IMR-90 (cell line): ENCODE data around the gene C19orf33. TPM values are rescaled to one million over a fixed set of nuclear protein-coding genes. Genes with fewer than 3 reads are reported as not detected.
A peak's percentile ranks its signal among the peaks of the same experiment; 100 is the strongest.

Experiments used
- ATAC-seq: fragments of 200-7000 bp; cut with Tn5 transposase; 2 replicates; pipeline ENCODE4 v1.9.1; 2020; ENCODE audit warnings: low read depth, mild to moderate bottlenecking, moderate library complexity
- BruUV-seq: library from RNA; stranded (reverse); fragments of 400-500 nt; replicated peaks from 2 replicates; lab custom pipeline; 2021; lab: Mats Ljungman, UMichigan
- CTCF ChIA-PET: fragments of 300-600 bp; formaldehyde crosslinking; extraction: SDS; loops from one replicate; lab custom pipeline; 2021; ENCODE audit warnings: antibody characterized with exemption; lab: Yijun Ruan, JAX
- POLR2A ChIA-PET: fragments of 300-600 bp; sonication (Branson Sonifier 250); formaldehyde crosslinking; loops from one replicate; lab custom pipeline; 2022; ENCODE audit warnings: antibody characterized with exemption; ENCODE audit not compliant: unreplicated experiment; lab: Charles Lee
- DNase-seq: peaks from one replicate; pipeline ENCODE4 v3.0.0; 2013
- H2AFZ ChIP-seq: replicated peaks from 2 replicates; pipeline ENCODE3; 2013; ENCODE audit warnings: low read length, mild to moderate bottlenecking; ENCODE audit not compliant: poor library complexity
- H2AK5ac ChIP-seq: 2 replicates; pipeline ENCODE4 v1.6.1; 2013; ENCODE audit warnings: low read depth, low read length, inconsistent platforms
- H2AK9ac ChIP-seq: replicated peaks from 2 replicates; pipeline ENCODE3; 2013; ENCODE audit warnings: mild to moderate bottlenecking, low read depth, low read length, moderate library complexity; ENCODE audit not compliant: poor library complexity
- H2BK120ac ChIP-seq: 2 replicates; pipeline ENCODE4 v1.6.1; 2013; ENCODE audit warnings: low read depth, low read length, inconsistent platforms
- H2BK15ac ChIP-seq: 3 replicates; pipeline ENCODE4 v1.6.1; 2013; ENCODE audit warnings: low read depth, low read length, inconsistent platforms
- H2BK20ac ChIP-seq: 2 replicates; pipeline ENCODE4 v1.6.1; 2013; ENCODE audit warnings: low read depth, mild to moderate bottlenecking, inconsistent platforms, low read length, moderate library complexity
- H2BK5ac ChIP-seq: 2 replicates; pipeline ENCODE4 v1.6.1; 2013; ENCODE audit warnings: mild to moderate bottlenecking, low read depth, low read length, inconsistent platforms; ENCODE audit not compliant: poor library complexity, severe bottlenecking
- H3K14ac ChIP-seq: replicated peaks from 2 replicates; pipeline ENCODE4 v1.6.1; 2013; ENCODE audit warnings: low read depth, low read length, inconsistent platforms
- H3K18ac ChIP-seq: 2 replicates; pipeline ENCODE4 v1.6.1; 2013; ENCODE audit warnings: low read depth, low read length, control low read depth
- H3K23ac ChIP-seq: 2 replicates; pipeline ENCODE4 v1.6.1; 2013; ENCODE audit warnings: low read depth, low read length, inconsistent platforms
- H3K27ac ChIP-seq: 2 replicates; pipeline ENCODE4 v1.5.1; 2013; ENCODE audit warnings: mild to moderate bottlenecking, control low read depth, low read length; ENCODE audit not compliant: insufficient read depth
- H3K27me3 ChIP-seq: 2 replicates; pipeline ENCODE4 v1.6.1; 2013; ENCODE audit warnings: low read length; ENCODE audit not compliant: control insufficient read depth, insufficient read depth
- H3K36me3 ChIP-seq: 2 replicates; pipeline ENCODE4 v1.6.1; 2013; ENCODE audit warnings: low read length, mixed read lengths; ENCODE audit not compliant: control insufficient read depth, insufficient read depth
- H3K4ac ChIP-seq: 2 replicates; pipeline ENCODE4 v1.6.1; 2013; ENCODE audit warnings: low read depth, low read length, inconsistent platforms
- H3K4me1 ChIP-seq: 2 replicates; pipeline ENCODE4 v1.6.1; 2013; ENCODE audit warnings: low read length, mixed read lengths; ENCODE audit not compliant: control insufficient read depth, insufficient read depth
- H3K4me2 ChIP-seq: 2 replicates; pipeline ENCODE4 v1.6.1; 2013; ENCODE audit warnings: low read depth, mild to moderate bottlenecking, control low read depth, low read length, moderate library complexity
- H3K4me3 ChIP-seq: 2 replicates; pipeline ENCODE4 v1.5.1; 2013; ENCODE audit warnings: low read depth, mild to moderate bottlenecking, control low read depth, low read length, moderate library complexity; ENCODE audit not compliant: insufficient read depth
- H3K56ac ChIP-seq: 2 replicates; pipeline ENCODE4 v1.6.1; 2013; ENCODE audit warnings: low read length, inconsistent platforms; ENCODE audit not compliant: insufficient read depth; ENCODE audit errors: extremely low read depth
- H3K79me1 ChIP-seq, 2 experiments: 2 replicates each; pipeline ENCODE4 v1.6.1; 2013; ENCODE audit warnings: low read length in 2 of 2, inconsistent platforms in 1 of 2, low read depth in 1 of 2
- H3K9ac ChIP-seq: 2 replicates; pipeline ENCODE4 v1.6.1; 2013; ENCODE audit warnings: low read depth, low read length, control low read depth
- H3K9me1 ChIP-seq: 2 replicates; pipeline ENCODE4 v1.6.1; 2013; ENCODE audit warnings: low read length, inconsistent platforms; ENCODE audit not compliant: insufficient read depth
- H3K9me3 ChIP-seq: 2 replicates; pipeline ENCODE4 v1.6.1; 2013; ENCODE audit warnings: low read length; ENCODE audit not compliant: control insufficient read depth, insufficient read depth
- H4K20me1 ChIP-seq: 2 replicates; pipeline ENCODE4 v1.6.1; 2013; ENCODE audit warnings: low read length, inconsistent platforms; ENCODE audit not compliant: insufficient read depth
- H4K5ac ChIP-seq: 2 replicates; pipeline ENCODE4 v1.6.1; 2013; ENCODE audit warnings: mild to moderate bottlenecking, low read depth, low read length, control low read depth
- H4K8ac ChIP-seq, 2 experiments: 2 replicates each; pipeline ENCODE4 v1.6.1; 2013; ENCODE audit warnings: low read depth in 2 of 2, low read length in 2 of 2, control low read depth in 1 of 2, inconsistent platforms in 1 of 2
- H4K91ac ChIP-seq: 2 replicates; pipeline ENCODE4 v1.6.1; 2013; ENCODE audit warnings: low read depth, low read length, inconsistent platforms; ENCODE audit not compliant: insufficient read depth
- BHLHE40 ChIP-seq: fragments of 150-350 bp; IDR thresholded peaks from 2 replicates; pipeline ENCODE4 v1.6.1; 2016; ENCODE audit warnings: mild to moderate bottlenecking, low read depth, low read length
- CEBPB ChIP-seq: IDR thresholded peaks from 2 replicates; pipeline ENCODE4 v1.6.1; 2012; ENCODE audit warnings: low read depth, low read length, improper control_type of control experiment
- CHD1 ChIP-seq: IDR thresholded peaks from 2 replicates; pipeline ENCODE4 v1.6.1; 2012; ENCODE audit warnings: low read depth, low read length, improper control_type of control experiment
- FOS ChIP-seq: fragments of 150-350 bp; IDR thresholded peaks from 2 replicates; pipeline ENCODE4 v1.6.1; 2016; ENCODE audit warnings: low read depth, low read length
- MAFK ChIP-seq: IDR thresholded peaks from 2 replicates; pipeline ENCODE4 v1.6.1; 2012; ENCODE audit warnings: low read depth, low read length, improper control_type of control experiment
- MXI1 ChIP-seq: IDR thresholded peaks from 2 replicates; pipeline ENCODE4 v1.6.1; 2012; ENCODE audit warnings: low read depth, mild to moderate bottlenecking, low read length, moderate library complexity, borderline replicate concordance
- NFE2L2 ChIP-seq: fragments of 150-350 bp; IDR thresholded peaks from 2 replicates; pipeline ENCODE4 v1.6.1; 2016; ENCODE audit warnings: low read depth, mild to moderate bottlenecking, low read length
- POLR2A ChIP-seq: IDR thresholded peaks from 2 replicates; pipeline ENCODE4 v1.6.1; 2012; ENCODE audit warnings: mild to moderate bottlenecking, low read depth, low read length
- RAD21 ChIP-seq: IDR thresholded peaks from 2 replicates; pipeline ENCODE4 v1.6.1; 2012; ENCODE audit warnings: low read length, improper control_type of control experiment
- RCOR1 ChIP-seq: IDR thresholded peaks from 2 replicates; pipeline ENCODE4 v1.6.1; 2012; ENCODE audit warnings: mild to moderate bottlenecking, low read length, improper control_type of control experiment; ENCODE audit not compliant: insufficient replicate concordance
- RFX5 ChIP-seq: IDR thresholded peaks from 2 replicates; pipeline ENCODE4 v1.8.0; 2012; ENCODE audit warnings: low read depth, mild to moderate bottlenecking, low read length, moderate library complexity
- SMC3 ChIP-seq: fragments of 150-350 bp; IDR thresholded peaks from 2 replicates; pipeline ENCODE4 v1.6.1; 2016; ENCODE audit warnings: low read depth, mild to moderate bottlenecking, antibody characterized with exemption, low read length, moderate library complexity
- WGBS, 2 experiments: methylation state at CpG; one replicate each; pipeline versions ENCODE4 v1.1.5 to v1.1.7; 2013; ENCODE audit warnings: missing lambda C conversion rate in 2 of 2; ENCODE audit not compliant: insufficient read length in 1 of 2; ENCODE audit errors: extremely low coverage in 2 of 2; 5-methylcytosine and 5-hydroxymethylcytosine counted together
- dilution Hi-C: fragments of 300-500 bp; cut with HindIII; formaldehyde crosslinking; loops from one replicate; pipeline ENCODE4 v1.14.3; 2018; ENCODE audit warnings: low sequenced_read_pairs; ENCODE audit not compliant: unreplicated experiment
- in situ Hi-C: fragments of 300-500 bp; cut with MboI; formaldehyde crosslinking; loops from 3 replicates; pipeline ENCODE4 v1.14.3; 2019; ENCODE audit warnings: low sequenced_read_pairs, inconsistent platforms, mixed read lengths
- intact Hi-C: fragments of 100-400 bp; cut with micrococcal nuclease; formaldehyde crosslinking; loops from 2 replicates; pipeline ENCODE4 v1.10.0; 2022
- polyA plus RNA-seq, 3 experiments: library from polyadenylated mRNA; depleted of rRNA; stranded (reverse); fragments of >200 nt; gene quantifications; 2 replicates each; pipeline ENCODE4 v1.2.3, GENCODE V29; 2012; ENCODE audit warnings: low replicate concordance in 1 of 3
- total RNA-seq: library from RNA; depleted of rRNA; stranded (reverse); fragments of >200 nt; gene quantifications from 2 replicates; pipeline ENCODE4 v1.2.3, GENCODE V29; 2012
- TF ChIP-seq, protein P1 (sequence below): fragments of 150-350 bp; IDR thresholded peaks from 2 replicates; pipeline ENCODE4 v1.6.1; 2016; ENCODE audit warnings: low read depth, mild to moderate bottlenecking, low read length, moderate library complexity, borderline replicate concordance
- TF ChIP-seq, protein P2 (sequence below): conservative IDR thresholded peaks from 2 replicates; pipeline ENCODE4 v1.5.1; 2012; ENCODE audit warnings: mild to moderate bottlenecking, low read depth, low read length, improper control_type of control experiment

The C19orf33 gene
- total and polyA plus RNA-seq, 2 of the 4 experiments (the other 2 are of a cell fraction) = 0.80 TPM; not detected in 1

DNA sequence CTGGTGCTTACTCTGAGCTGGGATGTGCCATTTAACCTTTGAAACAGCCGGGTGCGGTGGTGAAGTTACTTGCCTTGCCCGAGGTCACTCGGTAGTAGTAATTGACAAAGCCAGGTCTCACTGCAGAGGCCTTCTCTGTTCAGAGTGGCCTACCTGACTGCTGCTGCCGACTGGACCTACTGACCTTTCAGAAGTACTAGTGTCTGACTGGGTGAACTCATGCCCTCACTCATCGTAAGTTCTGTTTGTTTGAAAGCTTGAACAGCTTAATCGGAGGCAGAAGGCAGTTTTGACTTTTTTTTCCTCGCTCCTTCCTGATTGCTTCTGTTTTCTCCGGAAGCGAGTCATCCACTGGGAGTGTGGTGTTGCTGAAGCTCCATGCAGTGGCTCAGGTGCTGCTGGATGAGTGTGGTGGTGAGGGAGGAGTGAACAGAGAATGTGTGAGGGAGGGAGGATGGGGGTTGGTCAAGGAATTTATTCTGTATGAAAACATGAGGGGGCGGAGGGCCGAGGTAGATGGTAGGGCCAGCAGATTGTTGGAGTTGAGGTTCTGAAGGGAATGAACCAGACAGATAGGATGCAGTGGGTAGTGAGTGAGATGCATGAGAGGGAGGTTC is 37.0 kb upstream of the C19orf33 start (continued):
- no peak for TF ChIP-seq RAD21

DNA sequence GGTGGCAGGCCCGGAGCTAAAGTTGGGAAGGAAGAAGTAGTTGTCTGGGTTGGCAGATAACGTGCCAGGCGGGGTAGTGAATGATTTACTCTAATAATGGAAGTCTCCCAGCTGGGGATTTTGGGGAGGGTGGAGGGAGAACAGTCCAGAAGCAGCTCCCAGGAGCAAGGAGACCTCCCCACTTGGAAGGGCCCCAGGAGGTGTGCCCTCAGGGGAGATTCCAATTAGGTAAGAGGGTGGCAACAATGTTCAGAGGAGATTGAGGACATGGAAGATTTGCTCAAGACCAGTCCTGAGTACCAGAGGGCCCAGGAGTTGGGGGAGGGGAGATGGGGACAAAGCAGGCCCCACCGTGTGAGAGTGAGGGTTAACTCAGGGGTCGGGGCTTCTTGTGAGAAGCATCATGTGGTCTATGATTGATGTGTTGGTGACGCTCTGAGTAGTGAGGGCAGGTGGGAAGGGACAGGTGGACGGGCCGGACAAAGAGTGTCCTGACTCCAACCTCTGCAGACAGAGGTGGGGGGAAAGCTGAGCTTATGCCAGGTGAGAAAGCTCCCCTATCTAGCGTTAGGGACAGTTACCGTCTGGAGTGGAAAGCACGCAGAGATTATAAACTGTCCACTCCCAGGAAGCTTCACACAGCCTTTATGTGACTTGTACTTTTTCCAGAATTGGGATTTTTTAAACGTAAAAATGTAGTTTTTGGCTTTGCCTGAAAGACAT is 36.1 kb upstream of the C19orf33 start:
- BruUV-seq = no TSS peak
- Histone ChIP-seq H3K4ac (no peak overlapping the region), H2AFZ (peak overlapping the region; percentile 60), H3K9me3 (no peaks in the 10 kb centered on the region), H2AK9ac (peak overlapping the region; percentile 11), H3K79me1 (no peaks in the 10 kb centered on the region), H3K27ac (no peak overlapping the region), H4K20me1 (no peaks in the 10 kb centered on the region), H2BK20ac (no peak overlapping the region), H3K36me3 (no peaks in the 10 kb centered on the region), H3K4me3 (no peak overlapping the region), H4K5ac (no peak overlapping the region), H3K14ac (no peak overlapping the region), H4K8ac (no peak overlapping the region), H3K18ac (no peak overlapping the region), H4K91ac (peak overlapping the region; percentile 15), H3K56ac (no peak overlapping the region), H3K9ac (no peak overlapping the region), H2AK5ac (peak overlapping the region; percentile 79), H3K4me2 (no peak overlapping the region), H2BK5ac (no peak overlapping the region), H3K9me1 (peaks cover 20% of the 10 kb centered on the region), H3K27me3 (no peaks in the 10 kb centered on the region; the same call in 1 of the 2 replicates), H2BK15ac (0 out of 3 replicates have a peak overlapping the region, but pooled peaks have one; percentile 52), H3K23ac (no peak overlapping the region), H2BK120ac (no peak overlapping the region), H3K4me1 (peaks cover 21% of the 10 kb centered on the region)
- 35% methylated on average over 2 of the region's 12 CpGs; no CpG with 5 or more reads in 1 of the 2 experiments for WGBS, 2 experiments
- ATAC-seq (no peak), DNase-seq (no peak)
- dilution Hi-C loops (no loop called here), in situ Hi-C loops (no loop called here), intact Hi-C loops (no loop called here)
- CTCF ChIA-PET = no interaction called here
- POLR2A ChIA-PET = no interaction called here
- TF ChIP-seq, protein P1, sequence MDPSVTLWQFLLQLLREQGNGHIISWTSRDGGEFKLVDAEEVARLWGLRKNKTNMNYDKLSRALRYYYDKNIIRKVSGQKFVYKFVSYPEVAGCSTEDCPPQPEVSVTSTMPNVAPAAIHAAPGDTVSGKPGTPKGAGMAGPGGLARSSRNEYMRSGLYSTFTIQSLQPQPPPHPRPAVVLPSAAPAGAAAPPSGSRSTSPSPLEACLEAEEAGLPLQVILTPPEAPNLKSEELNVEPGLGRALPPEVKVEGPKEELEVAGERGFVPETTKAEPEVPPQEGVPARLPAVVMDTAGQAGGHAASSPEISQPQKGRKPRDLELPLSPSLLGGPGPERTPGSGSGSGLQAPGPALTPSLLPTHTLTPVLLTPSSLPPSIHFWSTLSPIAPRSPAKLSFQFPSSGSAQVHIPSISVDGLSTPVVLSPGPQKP = no peak
- no peak for TF ChIP-seq NFE2L2
- TF ChIP-seq MAFK = no peak
- no peak for TF ChIP-seq BHLHE40
- TF ChIP-seq SMC3 = no peak
- TF ChIP-seq CEBPB = no peak
- TF ChIP-seq CHD1 = no peak
- TF ChIP-seq FOS = no peak
- TF ChIP-seq, protein P2, sequence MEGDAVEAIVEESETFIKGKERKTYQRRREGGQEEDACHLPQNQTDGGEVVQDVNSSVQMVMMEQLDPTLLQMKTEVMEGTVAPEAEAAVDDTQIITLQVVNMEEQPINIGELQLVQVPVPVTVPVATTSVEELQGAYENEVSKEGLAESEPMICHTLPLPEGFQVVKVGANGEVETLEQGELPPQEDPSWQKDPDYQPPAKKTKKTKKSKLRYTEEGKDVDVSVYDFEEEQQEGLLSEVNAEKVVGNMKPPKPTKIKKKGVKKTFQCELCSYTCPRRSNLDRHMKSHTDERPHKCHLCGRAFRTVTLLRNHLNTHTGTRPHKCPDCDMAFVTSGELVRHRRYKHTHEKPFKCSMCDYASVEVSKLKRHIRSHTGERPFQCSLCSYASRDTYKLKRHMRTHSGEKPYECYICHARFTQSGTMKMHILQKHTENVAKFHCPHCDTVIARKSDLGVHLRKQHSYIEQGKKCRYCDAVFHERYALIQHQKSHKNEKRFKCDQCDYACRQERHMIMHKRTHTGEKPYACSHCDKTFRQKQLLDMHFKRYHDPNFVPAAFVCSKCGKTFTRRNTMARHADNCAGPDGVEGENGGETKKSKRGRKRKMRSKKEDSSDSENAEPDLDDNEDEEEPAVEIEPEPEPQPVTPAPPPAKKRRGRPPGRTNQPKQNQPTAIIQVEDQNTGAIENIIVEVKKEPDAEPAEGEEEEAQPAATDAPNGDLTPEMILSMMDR = no peak
- TF ChIP-seq RFX5 = no peak
- TF ChIP-seq RCOR1 = no peak
- no peak for TF ChIP-seq POLR2A
- TF ChIP-seq MXI1 = no peak
